Glomerular endothelial cell (primary cell): ENCODE data around the gene DTL. TPM values are rescaled to one million over a fixed set of nuclear protein-coding genes. Genes with fewer than 3 reads are reported as not detected.

Experiments
- total RNA-seq: library from RNA; depleted of rRNA; stranded (reverse); fragments of >200 nt; gene quantifications from 2 replicates; pipeline ENCODE4 v1.2.3, GENCODE V29; 2015

DTL gene
- total RNA-seq, 1 donor from 2014 or later, result 8.0 TPM

Other genes with a start within 250 kb of the DTL start
- 50.9 and 58.3 TPM in 2 replicates for gene LPGAT1, start 205.0 kb upstream of the DTL start, total RNA-seq
- gene INTS7, start 191 bp upstream of the DTL start, total RNA-seq, result 9.6 and 15.3 TPM in 2 replicates
- gene PPP2R5A, start 249.7 kb downstream of the DTL start, total RNA-seq, result 45.5 and 49.5 TPM in 2 replicates